Neural progenitor cell (in vitro differentiated cells): Measurements from ENCODE around the gene DUSP18. TPM values are rescaled to one million over a fixed set of nuclear protein-coding genes. Genes with fewer than 3 reads are reported as not detected.

ENCODE experiments used
- DNase-seq: peaks from one replicate; pipeline ENCODE4 v3.0.0-alpha.2; 2016; ENCODE audit warnings: low spot score
- H2AFZ ChIP-seq: fragments of 200-600 bp; sonication (generic); replicated peaks from 2 replicates; pipeline ENCODE4 v1.6.1; 2016; ENCODE audit warnings: antibody characterized with exemption
- H3F3A ChIP-seq: fragments of 200-600 bp; sonication (generic); 2 replicates; pipeline ENCODE4 v1.6.1; 2016; ENCODE audit warnings: antibody characterized with exemption, low read depth
- H3K27ac ChIP-seq: fragments of 200-600 bp; sonication (generic); 2 replicates; pipeline ENCODE4 v1.5.1; 2016; ENCODE audit warnings: mild to moderate bottlenecking
- H3K27me3 ChIP-seq: fragments of 200-600 bp; sonication (generic); 2 replicates; pipeline ENCODE4 v1.6.1; 2016; ENCODE audit warnings: mild to moderate bottlenecking, moderate library complexity
- H3K36me3 ChIP-seq: fragments of 200-600 bp; sonication (generic); 2 replicates; pipeline ENCODE4 v1.5.1; 2016
- H3K4me1 ChIP-seq: fragments of 200-600 bp; sonication (generic); 2 replicates; pipeline ENCODE4 v1.6.1; 2016; ENCODE audit warnings: mixed run types
- H3K4me2 ChIP-seq: fragments of 200-600 bp; sonication (generic); 2 replicates; pipeline ENCODE4 v1.6.1; 2016
- H3K4me3 ChIP-seq: fragments of 200-600 bp; sonication (generic); 2 replicates; pipeline ENCODE4 v1.5.1; 2016
- H3K79me2 ChIP-seq: fragments of 200-600 bp; sonication (generic); 2 replicates; pipeline ENCODE4 v1.6.1; 2016; ENCODE audit warnings: low read depth
- H3K9ac ChIP-seq: fragments of 200-600 bp; sonication (generic); 2 replicates; pipeline ENCODE4 v1.6.1; 2016
- H3K9me3 ChIP-seq: fragments of 200-600 bp; sonication (generic); 2 replicates; pipeline ENCODE4 v1.5.1; 2016; ENCODE audit warnings: low read depth
- H4K20me1 ChIP-seq: fragments of 200-600 bp; sonication (generic); 2 replicates; pipeline ENCODE4 v1.6.1; 2016; ENCODE audit warnings: low read depth
- H3K27ac Mint-ChIP-seq: 3 replicates; pipeline ENCODE4 v1.8.0; 2021; ENCODE audit warnings: mixed read lengths
- H3K27me3 Mint-ChIP-seq: 2 replicates; pipeline ENCODE4 v1.8.0; 2022; ENCODE audit warnings: low read depth, mild to moderate bottlenecking, inconsistent platforms, moderate library complexity, mixed read lengths; ENCODE audit not compliant: insufficient read depth
- H3K36me3 Mint-ChIP-seq: 3 replicates; pipeline ENCODE4 v1.8.0; 2021; ENCODE audit warnings: mixed read lengths
- H3K4me1 Mint-ChIP-seq: 3 replicates; pipeline ENCODE4 v1.8.0; 2021; ENCODE audit warnings: mixed read lengths
- H3K4me3 Mint-ChIP-seq: 3 replicates; pipeline ENCODE4 v1.8.0; 2021; ENCODE audit warnings: mild to moderate bottlenecking, moderate library complexity, mixed read lengths
- H3K9me3 Mint-ChIP-seq: 3 replicates; pipeline ENCODE4 v1.8.0; 2020; ENCODE audit warnings: mixed read lengths
- EZH2 ChIP-seq: fragments of 200-600 bp; sonication (generic); IDR thresholded peaks from 2 replicates; pipeline ENCODE4 v1.6.1; 2017; ENCODE audit warnings: antibody characterized with exemption, mild to moderate bottlenecking, moderate library complexity
- EZH2phosphoT487 ChIP-seq: fragments of 200-600 bp; sonication (generic); IDR thresholded peaks from 2 replicates; pipeline ENCODE4 v1.6.1; 2017; ENCODE audit warnings: antibody characterized with exemption
- total RNA-seq: library from RNA; depleted of rRNA; stranded (reverse); fragments of >200 nt; gene quantifications from 2 replicates; pipeline ENCODE4 v1.2.3, GENCODE V29; 2015; ENCODE audit warnings: low replicate concordance
- TF ChIP-seq, protein P1 (sequence below): fragments of 200-600 bp; sonication (generic); IDR thresholded peaks from 2 replicates; pipeline ENCODE4 v1.5.1; 2017; ENCODE audit warnings: antibody characterized with exemption, mild to moderate bottlenecking

DUSP18 gene
- total RNA-seq, 1 donor from 2014 or later = 3.1 TPM

DNA sequence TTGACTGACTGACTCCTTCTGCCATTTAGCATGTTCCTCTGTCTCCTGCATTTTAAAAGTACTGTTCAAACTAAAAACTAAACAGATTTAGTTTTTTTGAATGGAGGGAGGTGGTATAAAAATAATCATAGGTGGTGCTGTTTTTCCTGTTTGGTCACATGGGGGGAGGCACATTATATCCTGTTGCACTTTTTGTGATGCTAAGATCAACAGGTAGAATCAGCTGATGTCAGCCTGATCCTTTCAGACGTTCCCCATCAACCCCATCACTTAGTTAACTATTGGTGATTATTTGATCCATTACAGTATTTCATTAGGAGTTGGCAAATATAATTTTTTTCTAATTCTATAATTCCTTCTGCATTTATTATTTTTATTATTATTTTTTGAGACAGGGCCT is 21.9 kb upstream of the DUSP18 start:
- H3K9me3 ChIP-seq = no peaks in the 10 kb centered on the region
- no peak for DNase-seq
- H2AFZ ChIP-seq = no peak overlapping the region
- Mint-ChIP-seq H3K9me3 (no peaks in the 10 kb centered on the region), H3K27ac (no peak overlapping the region), H3K36me3 (no peaks in the 10 kb centered on the region), H3K27me3 (peaks cover 3% of the 10 kb centered on the region), H3K4me1 (peaks cover 10% of the 10 kb centered on the region), H3K4me3 (no peak overlapping the region)
- no peak overlapping the region for H3K4me2 ChIP-seq
- no peaks in the 10 kb centered on the region for H3K36me3 ChIP-seq
- no peak overlapping the region for H3K27ac ChIP-seq
- peaks cover 6% of the 10 kb centered on the region for H3F3A ChIP-seq
- no peaks in the 10 kb centered on the region for H3K4me1 ChIP-seq
- no peak overlapping the region for H3K9ac ChIP-seq
- H3K27me3 ChIP-seq = peaks cover 14% of the 10 kb centered on the region
- H3K4me3 ChIP-seq = no peak overlapping the region
- H3K79me2 ChIP-seq = no peaks in the 10 kb centered on the region
- TF ChIP-seq, protein P1, sequence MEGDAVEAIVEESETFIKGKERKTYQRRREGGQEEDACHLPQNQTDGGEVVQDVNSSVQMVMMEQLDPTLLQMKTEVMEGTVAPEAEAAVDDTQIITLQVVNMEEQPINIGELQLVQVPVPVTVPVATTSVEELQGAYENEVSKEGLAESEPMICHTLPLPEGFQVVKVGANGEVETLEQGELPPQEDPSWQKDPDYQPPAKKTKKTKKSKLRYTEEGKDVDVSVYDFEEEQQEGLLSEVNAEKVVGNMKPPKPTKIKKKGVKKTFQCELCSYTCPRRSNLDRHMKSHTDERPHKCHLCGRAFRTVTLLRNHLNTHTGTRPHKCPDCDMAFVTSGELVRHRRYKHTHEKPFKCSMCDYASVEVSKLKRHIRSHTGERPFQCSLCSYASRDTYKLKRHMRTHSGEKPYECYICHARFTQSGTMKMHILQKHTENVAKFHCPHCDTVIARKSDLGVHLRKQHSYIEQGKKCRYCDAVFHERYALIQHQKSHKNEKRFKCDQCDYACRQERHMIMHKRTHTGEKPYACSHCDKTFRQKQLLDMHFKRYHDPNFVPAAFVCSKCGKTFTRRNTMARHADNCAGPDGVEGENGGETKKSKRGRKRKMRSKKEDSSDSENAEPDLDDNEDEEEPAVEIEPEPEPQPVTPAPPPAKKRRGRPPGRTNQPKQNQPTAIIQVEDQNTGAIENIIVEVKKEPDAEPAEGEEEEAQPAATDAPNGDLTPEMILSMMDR = no peak
- TF ChIP-seq EZH2 (no peak), EZH2phosphoT487 (no peak)
- no peaks in the 10 kb centered on the region for H4K20me1 ChIP-seq

DNA sequence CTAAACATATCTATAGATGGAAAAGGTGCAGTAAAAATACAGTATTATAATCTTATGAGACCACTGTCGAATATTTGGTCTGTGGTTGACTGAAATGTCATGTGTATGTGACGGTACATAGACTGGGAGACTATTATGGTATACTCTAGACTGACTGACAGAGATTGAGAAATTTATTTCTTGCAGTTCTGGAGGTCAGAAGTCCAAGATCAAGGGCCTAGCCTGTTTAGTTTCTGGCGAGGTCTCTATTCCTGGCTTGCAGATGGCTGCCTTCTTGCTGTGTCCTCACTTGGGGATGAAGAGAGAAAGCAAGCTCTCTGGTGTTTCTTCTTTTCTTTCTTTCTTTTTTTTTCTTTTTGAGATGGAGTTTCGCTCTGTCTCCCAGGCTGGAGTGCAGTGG is 19.7 kb upstream of the DUSP18 start:
- Mint-ChIP-seq H3K4me1 (no peaks in the 10 kb centered on the region), H3K4me3 (no peak overlapping the region), H3K9me3 (no peaks in the 10 kb centered on the region), H3K36me3 (no peaks in the 10 kb centered on the region), H3K27ac (peak overlapping the region; percentile 53), H3K27me3 (no peaks in the 10 kb centered on the region)
- H3K79me2 ChIP-seq = no peaks in the 10 kb centered on the region
- H3K4me1 ChIP-seq = no peaks in the 10 kb centered on the region
- no peak overlapping the region for H3K4me2 ChIP-seq
- H3F3A ChIP-seq = no peaks in the 10 kb centered on the region
- H3K4me3 ChIP-seq = no peak overlapping the region
- no peaks in the 10 kb centered on the region for H3K27me3 ChIP-seq
- H2AFZ ChIP-seq = no peak overlapping the region
- DNase-seq = no peak
- H3K9ac ChIP-seq = no peak overlapping the region
- H4K20me1 ChIP-seq = no peaks in the 10 kb centered on the region
- H3K36me3 ChIP-seq = no peaks in the 10 kb centered on the region
- TF ChIP-seq EZH2 (no peak), EZH2phosphoT487 (no peak)
- TF ChIP-seq, protein P1 = no peak
- no peak overlapping the region for H3K27ac ChIP-seq
- H3K9me3 ChIP-seq = no peaks in the 10 kb centered on the region

DNA sequence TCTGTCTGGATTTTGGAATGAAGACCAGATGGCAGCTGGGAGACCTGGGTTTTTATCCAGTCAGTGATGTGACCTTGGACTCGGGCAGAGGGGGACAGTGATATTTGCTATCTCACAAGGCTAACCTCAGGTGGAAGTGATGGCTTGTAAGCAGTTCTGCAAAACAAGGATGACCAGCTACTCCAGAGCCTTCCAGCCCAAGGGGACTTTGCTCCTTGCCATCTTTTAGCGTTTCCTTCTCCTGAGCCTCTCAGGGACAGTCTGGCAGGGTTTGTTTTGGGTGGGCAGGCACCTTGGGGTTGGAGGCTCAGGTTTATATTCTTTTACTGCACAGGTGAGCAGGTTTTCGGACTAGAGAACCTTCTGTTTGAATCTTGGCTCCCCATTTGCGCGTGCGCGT is 17.5 kb upstream of the DUSP18 start:
- no peaks in the 10 kb centered on the region for H4K20me1 ChIP-seq
- H3K4me1 ChIP-seq = peaks cover 3% of the 10 kb centered on the region
- TF ChIP-seq EZH2 (no peak), EZH2phosphoT487 (no peak)
- TF ChIP-seq, protein P1 = no peak
- no peak overlapping the region for H3K27ac Mint-ChIP-seq
- H3K9me3 ChIP-seq = no peaks in the 10 kb centered on the region
- H3K27me3 Mint-ChIP-seq = no peaks in the 10 kb centered on the region
- DNase-seq = no peak
- no peak overlapping the region for H2AFZ ChIP-seq
- peaks cover 13% of the 10 kb centered on the region for H3K4me1 Mint-ChIP-seq
- H3K9me3 Mint-ChIP-seq = no peaks in the 10 kb centered on the region
- H3K4me3 Mint-ChIP-seq = no peak overlapping the region
- H3K79me2 ChIP-seq = no peaks in the 10 kb centered on the region
- H3K4me3 ChIP-seq = no peak overlapping the region
- H3K9ac ChIP-seq = no peak overlapping the region
- H3K36me3 Mint-ChIP-seq = no peaks in the 10 kb centered on the region
- H3F3A ChIP-seq = no peaks in the 10 kb centered on the region
- H3K4me2 ChIP-seq = no peak overlapping the region
- no peak overlapping the region for H3K27ac ChIP-seq
- H3K36me3 ChIP-seq = no peaks in the 10 kb centered on the region
- no peaks in the 10 kb centered on the region for H3K27me3 ChIP-seq

- H4K20me1 ChIP-seq = no peaks in the 10 kb centered on the region
- no peak for DNase-seq
- H3K27me3 ChIP-seq = no peaks in the 10 kb centered on the region
- H3K4me2 ChIP-seq = no peak overlapping the region
- H3K36me3 ChIP-seq = no peaks in the 10 kb centered on the region
- Mint-ChIP-seq H3K4me3 (no peak overlapping the region), H3K36me3 (no peaks in the 10 kb centered on the region), H3K9me3 (no peaks in the 10 kb centered on the region), H3K4me1 (peaks cover 27% of the 10 kb centered on the region), H3K27ac (peak overlapping the region; percentile 27), H3K27me3 (peaks cover 2% of the 10 kb centered on the region)
- H2AFZ ChIP-seq = peak overlapping the region; percentile 58
- H3K79me2 ChIP-seq = no peaks in the 10 kb centered on the region
- no peak overlapping the region for H3K4me3 ChIP-seq
- H3K9ac ChIP-seq = no peak overlapping the region
- no peak for TF ChIP-seq EZH2phosphoT487
- TF ChIP-seq, protein P1 = no peak
- no peak overlapping the region for H3K27ac ChIP-seq
- peaks cover 5% of the 10 kb centered on the region for H3F3A ChIP-seq
- H3K9me3 ChIP-seq = no peaks in the 10 kb centered on the region
- peaks cover 16% of the 10 kb centered on the region for H3K4me1 ChIP-seq
These were observed 14.2 kb upstream of the DUSP18 start for GRCh38 chr22:30681831-30682230.
